GM20000 (cell line): ENCODE data around the gene ACADS.

ENCODE experiments used
- DNase-seq: peaks from one replicate; pipeline ENCODE4 v3.0.0; 2012; ENCODE audit warnings: low spot score
- CTCF ChIP-seq: IDR thresholded peaks from 2 replicates; pipeline ENCODE4 v1.5.1; 2012; ENCODE audit warnings: mild to moderate bottlenecking, control low read depth; ENCODE audit errors: extremely low read depth, missing control alignments

The ACADS gene

GRCh38 chr12:120758798-120759590 is 33.4 kb downstream of the ACADS start:
- TF ChIP-seq CTCF = no peak
- no peak for DNase-seq

GRCh38 chr12:120759591-120760348 is 34.1 kb downstream of the ACADS start:
- TF ChIP-seq CTCF = no peak
- no peak for DNase-seq

GRCh38 chr12:120760349-120761254 is 35.0 kb downstream of the ACADS start:
- DNase-seq = no peak
- no peak for TF ChIP-seq CTCF

GRCh38 chr12:120761519-120761934 is 35.9 kb downstream of the ACADS start:
- no peak for TF ChIP-seq CTCF
- no peak for DNase-seq

- DNase-seq = no peak
- TF ChIP-seq CTCF = no peak
These were observed 36.5 kb downstream of the ACADS start for GRCh38 chr12:120762086-120762485.

- DNase-seq = no peak
- no peak for TF ChIP-seq CTCF
These were observed 37.6 kb downstream of the ACADS start for GRCh38 chr12:120763250-120763649.
